NT2/D1 (cell line): ENCODE results near the gene ARSG.
"Not testable (repeated sequence)": the region's sequence is repeated elsewhere in the genome, so short reads cannot be mapped to it uniquely, and the experiment has no call there.

Experiments used
- SUZ12 ChIP-seq: IDR thresholded peaks from 2 replicates; pipeline ENCODE4 v1.6.1; 2011; ENCODE audit not compliant: insufficient read length, insufficient read depth; ENCODE audit errors: extremely low read depth
- YY1 ChIP-seq: IDR thresholded peaks from 2 replicates; pipeline ENCODE4 v1.6.1; 2011; ENCODE audit not compliant: insufficient read length, insufficient read depth

GRCh38 chr17:68376178-68376577 is 84.9 kb downstream of the ARSG start:
- not testable (repeated sequence) for TF ChIP-seq SUZ12, YY1
